ENCODE measurements around the gene CD58. TPM values are rescaled to one million over a fixed set of nuclear protein-coding genes. Genes with fewer than 3 reads are reported as not detected.
A peak's percentile ranks its signal among the peaks of the same experiment; 100 is the strongest.
"Not testable (repeated sequence)": the region's sequence is repeated elsewhere in the genome, so short reads cannot be mapped to it uniquely, and the experiment has no call there.

Gene CD58
- total and polyA plus RNA-seq, 9 of the 15 experiments (the other 6 are each of a cell fraction or from before 2014, with no cell fraction given), result 18.1 to 113 (median 37.4) TPM

GRCh38 chr1:116564426-116564825, 6.4 kb downstream of the CD58 start:
- TF ChIP-seq CEBPG (CRISPR knock-in tag; IDR thresholded peaks at IDR 0.05), result 0 out of 2 replicates have a peak, but pooled peaks have one; percentile 6
- no peak for TF ChIP-seq CEBPG (tag; conservative IDR thresholded peaks at IDR 0.05 in 1 of 2, IDR thresholded peaks at IDR 0.05 in 1 of 2)
- no peak for TF ChIP-seq MAFK (IDR thresholded peaks at IDR 0.05; ENCODE audit: low read length)
- Histone ChIP-seq H3K27ac (ENCODE audit: extremely low read depth, low read depth, low read length) (no peak overlapping the region), H3K4me1 (replicated peaks in 1 of 2; ENCODE audit: control insufficient read depth in 2 of 2, insufficient read depth in 2 of 2, low read length in 2 of 2) (peaks cover 5 to 20% of the 10 kb centered on the region in 2 experiments; a peak in 4 of 5 replicates), H3K9me3 (replicated peaks; ENCODE audit: control insufficient read depth, insufficient read depth, low read depth, low read length) (peaks cover 13% of the 10 kb centered on the region), H3K4me3 (no peak overlapping the region), H3K79me2 (ENCODE audit: control insufficient read depth, insufficient read depth, low read length) (peaks cover 96% of the 10 kb centered on the region), H4K20me1 (replicated peaks; ENCODE audit: control insufficient read depth, insufficient read depth, low read length) (peaks cover 13% of the 10 kb centered on the region; the same call in 1 of the 2 replicates), H3K4me2 (ENCODE audit: insufficient read depth, low read length) (no peak overlapping the region), H3K27me3 (ENCODE audit: control insufficient read depth in 2 of 2, insufficient read depth in 2 of 2, low read length in 2 of 2) (no peaks in the 10 kb centered on the region), H2AFZ (ENCODE audit: low read depth, low read length) (no peak overlapping the region), H3K9ac (ENCODE audit: insufficient read depth in 1 of 2, low read depth in 2 of 2, low read length in 2 of 2) (no peak overlapping the region), H3K36me3 (ENCODE audit: control insufficient read depth, insufficient read depth, low read length) (peaks cover 10% of the 10 kb centered on the region), H3K9me1 (ENCODE audit: control insufficient read depth, insufficient read depth, low read length) (no peaks in the 10 kb centered on the region)
- in situ Hi-C loops (cut with MboI), result no loop called here
- DNase-seq (ENCODE audit: extremely low read depth in 1 of 4, low spot score in 3 of 4), result no peak
- WGBS (ENCODE audit: insufficient coverage, low coverage, missing lambda C conversion rate), result 93% methylated on average over 1 of the region's 1 CpG
- ChIA-PET CTCF (ENCODE audit: low intra/inter-chr PET ratio) (no interaction called here), POLR2A (interaction anchor here (0.8 kb wide), 1 partner anchor 27 kb away, joined by 5 read pairs; no protein-coding TSS in a partner anchor)
- intact Hi-C loops (cut with micrococcal nuclease), result no loop called here
- no TSS peak for BruUV-seq (replicated peaks)
- no peak for ATAC-seq
- FAIRE-seq, result no peak

- not testable (repeated sequence) for BruUV-seq (replicated peaks)
These were observed 8.4 kb downstream of the CD58 start for GRCh38 chr1:116562465-116562864.

More at GRCh38 chr1:116562465-116562864, 8.4 kb downstream of the CD58 start:
- DNase-seq (ENCODE audit: extremely low read depth in 1 of 4, low spot score in 3 of 4); H3K9me1 ChIP-seq (ENCODE audit: control insufficient read depth, insufficient read depth, low read length); ATAC-seq; H3K4me2 ChIP-seq (ENCODE audit: insufficient read depth, low read length); H3K36me3 ChIP-seq (ENCODE audit: control insufficient read depth, insufficient read depth, low read length); FAIRE-seq; H3K4me3 ChIP-seq; H4K20me1 ChIP-seq (replicated peaks; ENCODE audit: control insufficient read depth, insufficient read depth, low read length); in situ Hi-C loops (cut with MboI); POLR2A ChIA-PET; H3K27me3 ChIP-seq (ENCODE audit: control insufficient read depth in 2 of 2, insufficient read depth in 2 of 2, low read length in 2 of 2); H3K9ac ChIP-seq (ENCODE audit: insufficient read depth in 1 of 2, low read depth in 2 of 2, low read length in 2 of 2); H3K27ac ChIP-seq (ENCODE audit: extremely low read depth, low read depth, low read length); intact Hi-C loops (cut with micrococcal nuclease); H2AFZ ChIP-seq (ENCODE audit: low read depth, low read length): not testable (repeated sequence)
- peaks cover 95% of the 10 kb centered on the region for H3K79me2 ChIP-seq (ENCODE audit: control insufficient read depth, insufficient read depth, low read length)
- 0 out of 2 replicates have a peak, but pooled peaks have one; percentile 12 for TF ChIP-seq FOXP4 (CRISPR knock-in tag; IDR thresholded peaks at IDR 0.05; ENCODE audit: borderline replicate concordance)
- TF ChIP-seq EHMT2 (IDR thresholded peaks at IDR 0.05), result 0 out of 2 replicates have a peak, but pooled peaks have one; percentile 37
- whole genome bisulfite sequencing (ENCODE audit: insufficient coverage, low coverage, missing lambda C conversion rate), result 90% methylated on average over 4 of the region's 4 CpGs
- peaks cover 4 to 13% of the 10 kb centered on the region in 2 experiments; a peak in 3 of 5 replicates for H3K4me1 ChIP-seq (replicated peaks in 1 of 2; ENCODE audit: control insufficient read depth in 2 of 2, insufficient read depth in 2 of 2, low read length in 2 of 2)
- CTCF ChIA-PET (ENCODE audit: low intra/inter-chr PET ratio), result interaction anchor here (0.6 kb wide), 1 partner anchor 292 kb away, joined by 3 read pairs; no protein-coding TSS in a partner anchor
- H3K9me3 ChIP-seq (replicated peaks; ENCODE audit: control insufficient read depth, insufficient read depth, low read depth, low read length), result peaks cover 13% of the 10 kb centered on the region
